ENCODE measurements around the gene PITX3.

The PITX3 gene

DNA sequence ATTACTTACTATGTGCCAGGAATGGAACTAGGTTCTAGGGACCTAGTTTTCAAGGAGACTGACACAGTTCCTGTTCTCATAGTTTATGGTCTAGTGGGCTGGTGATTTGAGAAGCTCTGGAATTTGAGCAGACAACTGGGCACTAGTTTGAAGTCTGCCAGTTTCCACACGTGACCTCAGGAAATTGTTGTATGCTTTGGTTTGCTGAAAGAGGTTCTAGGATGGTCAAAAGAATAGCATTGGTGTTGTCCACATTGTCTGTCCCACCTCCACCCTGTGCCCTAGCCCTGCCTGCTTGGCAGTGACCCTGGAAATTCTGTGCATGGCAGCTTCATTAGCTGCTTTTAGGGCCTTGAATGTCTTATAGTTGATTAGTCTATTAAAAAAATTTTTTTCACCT, 32.8 kb upstream of the PITX3 start:
- TF ChIP-seq, protein P1, sequence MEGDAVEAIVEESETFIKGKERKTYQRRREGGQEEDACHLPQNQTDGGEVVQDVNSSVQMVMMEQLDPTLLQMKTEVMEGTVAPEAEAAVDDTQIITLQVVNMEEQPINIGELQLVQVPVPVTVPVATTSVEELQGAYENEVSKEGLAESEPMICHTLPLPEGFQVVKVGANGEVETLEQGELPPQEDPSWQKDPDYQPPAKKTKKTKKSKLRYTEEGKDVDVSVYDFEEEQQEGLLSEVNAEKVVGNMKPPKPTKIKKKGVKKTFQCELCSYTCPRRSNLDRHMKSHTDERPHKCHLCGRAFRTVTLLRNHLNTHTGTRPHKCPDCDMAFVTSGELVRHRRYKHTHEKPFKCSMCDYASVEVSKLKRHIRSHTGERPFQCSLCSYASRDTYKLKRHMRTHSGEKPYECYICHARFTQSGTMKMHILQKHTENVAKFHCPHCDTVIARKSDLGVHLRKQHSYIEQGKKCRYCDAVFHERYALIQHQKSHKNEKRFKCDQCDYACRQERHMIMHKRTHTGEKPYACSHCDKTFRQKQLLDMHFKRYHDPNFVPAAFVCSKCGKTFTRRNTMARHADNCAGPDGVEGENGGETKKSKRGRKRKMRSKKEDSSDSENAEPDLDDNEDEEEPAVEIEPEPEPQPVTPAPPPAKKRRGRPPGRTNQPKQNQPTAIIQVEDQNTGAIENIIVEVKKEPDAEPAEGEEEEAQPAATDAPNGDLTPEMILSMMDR (IDR thresholded peaks at IDR 0.05; ENCODE audit: control insufficient read depth, extremely low read depth, insufficient read depth) = no peak
- H3K4me3 ChIP-seq (ENCODE audit: low read depth, low read length) = no peak overlapping the region
- peak; percentile 17 for DNase-seq (ENCODE audit: low read depth)

DNA sequence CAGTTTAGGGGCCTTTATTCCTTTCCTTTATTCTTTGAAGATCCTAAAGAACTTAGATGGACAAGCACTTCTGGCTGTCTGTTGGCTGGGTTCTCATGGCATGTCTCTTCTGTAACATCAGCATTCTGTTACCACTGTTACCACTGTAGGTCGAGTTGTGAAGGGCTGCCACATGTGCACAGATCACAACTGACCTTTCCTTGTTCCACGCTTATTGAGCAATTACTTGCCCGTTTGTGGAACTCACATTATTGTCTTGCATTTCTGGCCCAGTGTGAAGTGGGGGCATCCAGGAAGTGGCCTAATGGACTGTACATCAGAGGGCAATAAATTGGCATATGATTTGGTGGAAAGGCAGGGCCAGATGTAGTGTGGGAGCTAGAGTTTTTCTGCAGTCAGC, 27.7 kb upstream of the PITX3 start:
- H3K4me3 ChIP-seq (ENCODE audit: low read depth, low read length) = no peak overlapping the region
- DNase-seq (ENCODE audit: low read depth) = no peak
- TF ChIP-seq, protein P1 (IDR thresholded peaks at IDR 0.05; ENCODE audit: control insufficient read depth, extremely low read depth, insufficient read depth) = no peak

DNA sequence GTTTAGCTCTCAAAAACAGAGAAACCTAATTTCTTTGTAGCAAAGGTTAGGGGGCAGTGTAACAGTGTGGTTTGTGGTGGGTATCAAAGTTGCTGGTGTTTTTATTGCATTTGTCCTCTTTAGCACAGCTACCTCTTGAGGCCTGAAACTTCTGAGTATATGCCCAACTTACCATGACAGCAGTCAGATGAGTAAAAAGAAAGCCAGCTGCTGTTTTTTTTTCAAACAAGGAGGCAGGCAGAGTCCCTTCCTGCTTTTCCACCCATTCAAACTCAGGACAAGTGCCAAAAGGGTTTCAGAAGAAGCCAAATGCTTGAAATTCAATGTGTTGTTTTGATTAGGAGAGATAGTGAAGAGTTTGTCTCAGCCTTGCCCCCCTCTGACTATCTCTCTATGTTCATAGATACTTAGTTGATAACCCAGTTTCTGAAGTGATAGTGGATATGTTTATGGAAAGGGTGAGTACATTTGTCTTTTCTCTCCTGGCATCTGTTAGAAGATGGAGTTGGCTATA, 27.1 kb upstream of the PITX3 start:
- TF ChIP-seq, protein P1 (IDR thresholded peaks at IDR 0.05; ENCODE audit: control insufficient read depth, extremely low read depth, insufficient read depth) = no peak
- DNase-seq (ENCODE audit: low read depth) = no peak
- H3K4me3 ChIP-seq (ENCODE audit: low read depth, low read length) = no peak overlapping the region

DNA sequence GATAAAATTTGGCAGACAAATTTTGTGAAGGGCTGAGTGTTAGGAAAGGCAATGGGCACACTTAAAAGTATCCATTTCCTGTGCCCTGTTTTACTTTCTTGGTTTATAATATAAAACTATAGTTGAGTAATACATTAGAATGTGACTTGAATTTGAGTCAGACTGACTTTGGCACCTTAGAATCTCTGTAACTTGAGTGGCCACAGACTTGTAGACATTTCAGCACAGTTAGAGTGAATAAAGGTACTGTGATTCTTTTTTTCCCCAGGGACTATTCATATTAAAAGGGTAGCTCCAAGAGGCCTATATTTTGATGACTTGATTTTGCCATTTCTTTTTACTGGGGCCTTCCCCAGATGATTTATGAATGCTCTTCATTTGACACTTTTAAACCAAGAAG, 26.4 kb upstream of the PITX3 start:
- TF ChIP-seq, protein P1 (IDR thresholded peaks at IDR 0.05; ENCODE audit: control insufficient read depth, extremely low read depth, insufficient read depth) = no peak
- DNase-seq (ENCODE audit: low read depth) = no peak
- no peak overlapping the region for H3K4me3 ChIP-seq (ENCODE audit: low read depth, low read length)

DNA sequence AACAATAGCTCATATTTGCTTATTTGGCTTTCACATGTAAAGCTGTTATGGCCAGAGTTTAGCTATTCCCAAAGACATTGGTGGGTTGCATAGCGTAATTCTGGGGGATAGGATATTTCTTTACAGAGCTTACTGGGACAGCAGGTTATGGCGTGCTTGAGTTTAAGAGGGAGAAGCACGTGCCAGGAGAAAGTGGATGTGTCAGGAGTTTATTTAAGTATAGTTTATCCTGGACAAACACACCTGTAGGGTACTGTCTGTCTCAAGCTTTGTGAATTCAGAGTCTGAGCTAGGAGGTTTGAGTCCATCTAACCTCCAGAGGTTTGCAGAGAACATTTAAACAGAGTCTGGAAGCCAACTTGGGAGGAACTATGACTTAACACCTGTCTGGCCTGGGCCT, 25.4 kb upstream of the PITX3 start:
- peak; percentile 81 for DNase-seq (ENCODE audit: low read depth)
- TF ChIP-seq, protein P1 (IDR thresholded peaks at IDR 0.05; ENCODE audit: control insufficient read depth, extremely low read depth, insufficient read depth) = no peak
- H3K4me3 ChIP-seq (ENCODE audit: low read depth, low read length) = no peak overlapping the region

DNA sequence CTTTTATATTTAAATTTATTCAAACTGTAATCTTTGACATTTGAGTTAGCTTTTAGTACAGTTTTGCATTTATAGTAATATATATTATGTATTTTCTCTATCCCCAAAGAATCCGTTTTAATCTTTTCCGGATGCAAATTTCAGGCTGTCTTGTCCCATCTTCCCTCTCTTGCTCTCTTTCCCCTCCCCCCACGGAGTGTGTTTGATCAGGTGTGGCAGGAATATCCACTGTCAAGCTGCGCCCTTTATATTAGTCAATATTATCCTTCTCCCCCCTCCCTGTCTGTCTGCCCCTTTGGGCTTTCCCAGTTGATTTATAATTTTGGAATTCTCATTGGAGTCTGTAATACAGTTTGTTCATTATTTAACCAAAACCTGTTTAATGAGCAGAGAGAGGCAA, 23.1 kb upstream of the PITX3 start:
- no peak for DNase-seq (ENCODE audit: low read depth)
- H3K4me3 ChIP-seq (ENCODE audit: low read depth, low read length) = no peak overlapping the region
- TF ChIP-seq, protein P1 (IDR thresholded peaks at IDR 0.05; ENCODE audit: control insufficient read depth, extremely low read depth, insufficient read depth) = no peak

DNA sequence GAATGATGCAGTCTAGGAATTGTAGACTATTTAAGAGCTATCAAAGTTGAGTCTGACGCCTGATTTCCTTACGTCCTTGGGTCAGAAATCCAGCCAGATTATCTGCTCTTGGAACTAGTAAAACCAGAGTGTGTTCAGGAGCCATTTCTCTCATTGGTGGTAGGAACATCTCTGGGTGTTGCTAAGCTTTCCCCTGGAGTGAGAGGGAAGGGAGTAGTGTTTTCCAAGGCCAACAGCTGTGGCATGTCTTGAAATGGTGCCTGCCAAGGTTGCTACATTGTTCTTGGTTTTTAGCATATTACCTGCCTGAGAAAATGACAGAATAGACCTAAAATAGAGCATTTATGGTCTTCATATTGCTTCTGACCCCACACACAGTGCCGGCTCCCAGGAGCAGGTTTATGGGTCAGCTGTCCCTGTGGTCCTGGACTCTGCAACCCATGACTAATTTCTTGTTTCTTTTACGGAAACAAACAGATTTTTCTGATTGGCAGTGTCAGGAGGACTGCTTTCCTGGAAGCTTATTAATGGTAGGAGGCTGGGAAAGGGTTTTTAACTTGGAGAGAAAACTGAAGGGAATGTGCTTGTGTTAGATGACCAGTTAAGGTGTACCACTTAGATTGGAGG, 21.5 kb upstream of the PITX3 start:
- no peak for DNase-seq (ENCODE audit: low read depth)
- TF ChIP-seq, protein P1 (IDR thresholded peaks at IDR 0.05; ENCODE audit: control insufficient read depth, extremely low read depth, insufficient read depth) = no peak
- no peak overlapping the region for H3K4me3 ChIP-seq (ENCODE audit: low read depth, low read length)
